SK-N-SH (cell line): ENCODE measurements around the gene TOM1L2.

Source experiments
- NFIC ChIP-seq: IDR thresholded peaks from 2 replicates; pipeline ENCODE4 v1.4.0; 2012; ENCODE audit warnings: borderline replicate concordance
- RCOR1 ChIP-seq: fragments of 150-350 bp; IDR thresholded peaks from 2 replicates; pipeline ENCODE4 v1.6.1; 2017; ENCODE audit warnings: antibody characterized with exemption, low read length
- TF ChIP-seq, protein P1 (sequence below): fragments of 200-600 bp; sonication (generic); IDR thresholded peaks from 2 replicates; pipeline ENCODE4 v1.6.1; 2017; ENCODE audit warnings: antibody characterized with exemption, mild to moderate bottlenecking, moderate library complexity

DNA sequence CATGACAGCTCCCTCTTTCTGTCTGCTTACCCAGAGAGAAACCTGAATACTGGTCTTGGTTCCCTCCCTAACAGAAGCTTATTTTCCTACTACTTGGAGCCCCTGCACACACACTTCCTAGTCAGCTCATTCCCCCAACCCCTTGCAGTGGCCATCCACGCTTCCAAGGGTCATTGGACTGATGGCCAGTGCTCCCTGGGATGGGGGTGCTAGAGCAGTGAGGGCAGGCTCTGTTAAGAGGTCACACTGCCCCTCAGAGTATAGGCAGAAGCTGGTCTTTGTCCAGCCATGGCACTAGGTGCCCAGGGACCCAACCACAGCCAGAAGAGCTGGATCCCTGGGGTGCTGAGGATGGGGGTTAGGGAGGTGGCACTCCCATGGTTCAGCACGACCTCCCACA, 13.0 kb upstream of the TOM1L2 start:
- TF ChIP-seq RCOR1 (no peak), NFIC (no peak)
- TF ChIP-seq, protein P1, sequence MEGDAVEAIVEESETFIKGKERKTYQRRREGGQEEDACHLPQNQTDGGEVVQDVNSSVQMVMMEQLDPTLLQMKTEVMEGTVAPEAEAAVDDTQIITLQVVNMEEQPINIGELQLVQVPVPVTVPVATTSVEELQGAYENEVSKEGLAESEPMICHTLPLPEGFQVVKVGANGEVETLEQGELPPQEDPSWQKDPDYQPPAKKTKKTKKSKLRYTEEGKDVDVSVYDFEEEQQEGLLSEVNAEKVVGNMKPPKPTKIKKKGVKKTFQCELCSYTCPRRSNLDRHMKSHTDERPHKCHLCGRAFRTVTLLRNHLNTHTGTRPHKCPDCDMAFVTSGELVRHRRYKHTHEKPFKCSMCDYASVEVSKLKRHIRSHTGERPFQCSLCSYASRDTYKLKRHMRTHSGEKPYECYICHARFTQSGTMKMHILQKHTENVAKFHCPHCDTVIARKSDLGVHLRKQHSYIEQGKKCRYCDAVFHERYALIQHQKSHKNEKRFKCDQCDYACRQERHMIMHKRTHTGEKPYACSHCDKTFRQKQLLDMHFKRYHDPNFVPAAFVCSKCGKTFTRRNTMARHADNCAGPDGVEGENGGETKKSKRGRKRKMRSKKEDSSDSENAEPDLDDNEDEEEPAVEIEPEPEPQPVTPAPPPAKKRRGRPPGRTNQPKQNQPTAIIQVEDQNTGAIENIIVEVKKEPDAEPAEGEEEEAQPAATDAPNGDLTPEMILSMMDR: no peak
